IPS-20b (cell line): ENCODE measurements around the gene ALDH1A2.
"Not testable (repeated sequence)": the region's sequence is repeated elsewhere in the genome, so short reads cannot be mapped to it uniquely, and the experiment has no call there.

Source experiments
- H3K27ac ChIP-seq: one replicate; pipeline ENCODE4 v1.5.1; 2013; ENCODE audit warnings: low read length
- H3K27me3 ChIP-seq: 2 replicates; pipeline ENCODE4 v1.6.1; 2013; ENCODE audit warnings: mild to moderate bottlenecking, low read length, inconsistent platforms; ENCODE audit not compliant: insufficient read depth
- H3K36me3 ChIP-seq: 2 replicates; pipeline ENCODE4 v1.6.1; 2013; ENCODE audit warnings: low read depth, mild to moderate bottlenecking, inconsistent platforms, low read length, moderate library complexity; ENCODE audit not compliant: insufficient read depth
- H3K4me1 ChIP-seq: 2 replicates; pipeline ENCODE4 v1.6.1; 2013; ENCODE audit warnings: mild to moderate bottlenecking, control low read depth, inconsistent platforms, low read length, moderate library complexity; ENCODE audit not compliant: insufficient read depth
- H3K4me3 ChIP-seq: 2 replicates; pipeline ENCODE4 v1.5.1; 2013; ENCODE audit warnings: mild to moderate bottlenecking, low read length, inconsistent platforms
- H3K9ac ChIP-seq: 2 replicates; pipeline ENCODE4 v1.6.1; 2013; ENCODE audit warnings: low read depth, mild to moderate bottlenecking, inconsistent platforms, low read length, moderate library complexity
- H3K9me3 ChIP-seq: 2 replicates; pipeline ENCODE4 v1.6.1; 2013; ENCODE audit warnings: mild to moderate bottlenecking, low read depth, low read length, inconsistent platforms; ENCODE audit not compliant: insufficient read depth

ALDH1A2 gene

GRCh38 chr15:58065445-58066041 is at the start of gene ALDH1A2:
Gene ALDH1A2 (minus strand): TSS chr15:58065711. CDS start chr15:58065650, 61 bp downstream.
- Histone ChIP-seq H3K27ac (no peak within 1 kb of the TSS), H3K4me3 (peak within 1 kb of the TSS; percentile 64; the same call in 1 of the 2 replicates), H3K4me1 (0 out of 2 replicates have a peak, but pooled peaks cover 6% of the 10 kb centered on the region), H3K36me3 (no peaks in the 10 kb centered on the region), H3K27me3 (peaks cover 98% of the 10 kb centered on the region), H3K9me3 (no peaks in the 10 kb centered on the region), H3K9ac (no peak within 1 kb of the TSS)

- Histone ChIP-seq H3K4me3 (no peak overlapping the region), H3K27me3 (no peaks in the 10 kb centered on the region), H3K4me1 (no peaks in the 10 kb centered on the region), H3K27ac (no peak overlapping the region), H3K9me3 (no peaks in the 10 kb centered on the region), H3K36me3 (no peaks in the 10 kb centered on the region), H3K9ac (no peak overlapping the region)
Observed at GRCh38 chr15:58114812-58115211, 49.3 kb upstream of the ALDH1A2 start.

GRCh38 chr15:58114388-58114787 is 48.9 kb upstream of the ALDH1A2 start:
- Histone ChIP-seq H3K9me3 (no peaks in the 10 kb centered on the region), H3K36me3 (no peaks in the 10 kb centered on the region), H3K4me1 (no peaks in the 10 kb centered on the region), H3K4me3 (no peak overlapping the region), H3K27ac (no peak overlapping the region), H3K27me3 (no peaks in the 10 kb centered on the region), H3K9ac (no peak overlapping the region)

GRCh38 chr15:58113358-58113757 is 47.8 kb upstream of the ALDH1A2 start:
- H3K9ac ChIP-seq, H3K27ac ChIP-seq, H3K9me3 ChIP-seq, H3K4me3 ChIP-seq, H3K27me3 ChIP-seq, H3K36me3 ChIP-seq, H3K4me1 ChIP-seq: not testable (repeated sequence)

- no peaks in the 10 kb centered on the region for H3K4me1 ChIP-seq
- H3K27ac ChIP-seq: no peak overlapping the region
- no peaks in the 10 kb centered on the region for H3K9me3 ChIP-seq
- no peak overlapping the region for H3K4me3 ChIP-seq
- H3K36me3 ChIP-seq: no peaks in the 10 kb centered on the region
- H3K27me3 ChIP-seq: no peaks in the 10 kb centered on the region
- H3K9ac ChIP-seq: no peak overlapping the region
Observed at GRCh38 chr15:58111718-58112104, 46.2 kb upstream of the ALDH1A2 start.

- Histone ChIP-seq H3K4me3 (no peak overlapping the region), H3K27me3 (no peaks in the 10 kb centered on the region), H3K9ac (no peak overlapping the region), H3K4me1 (no peaks in the 10 kb centered on the region), H3K9me3 (no peaks in the 10 kb centered on the region), H3K36me3 (no peaks in the 10 kb centered on the region), H3K27ac (no peak overlapping the region)
Observed at GRCh38 chr15:58110999-58111717, 45.6 kb upstream of the ALDH1A2 start.

- Histone ChIP-seq H3K27ac (no peak overlapping the region), H3K36me3 (no peaks in the 10 kb centered on the region), H3K9ac (no peak overlapping the region), H3K9me3 (no peaks in the 10 kb centered on the region), H3K4me3 (no peak overlapping the region), H3K4me1 (no peaks in the 10 kb centered on the region), H3K27me3 (no peaks in the 10 kb centered on the region)
Observed at GRCh38 chr15:58109419-58109818, 43.9 kb upstream of the ALDH1A2 start.

GRCh38 chr15:58108117-58108516 is 42.6 kb upstream of the ALDH1A2 start:
- H3K9me3 ChIP-seq: no peaks in the 10 kb centered on the region
- no peaks in the 10 kb centered on the region for H3K4me1 ChIP-seq
- no peak overlapping the region for H3K9ac ChIP-seq
- H3K36me3 ChIP-seq: no peaks in the 10 kb centered on the region
- no peaks in the 10 kb centered on the region for H3K27me3 ChIP-seq
- H3K4me3 ChIP-seq: no peak overlapping the region
- no peak overlapping the region for H3K27ac ChIP-seq

- Histone ChIP-seq H3K4me3 (no peak overlapping the region), H3K4me1 (no peaks in the 10 kb centered on the region), H3K27me3 (no peaks in the 10 kb centered on the region), H3K9me3 (no peaks in the 10 kb centered on the region), H3K9ac (no peak overlapping the region), H3K36me3 (no peaks in the 10 kb centered on the region), H3K27ac (no peak overlapping the region)
Observed at GRCh38 chr15:58103482-58103881, 38.0 kb upstream of the ALDH1A2 start.

- H3K9me3 ChIP-seq: peaks cover 6% of the 10 kb centered on the region; the same call in 1 of the 2 replicates
- H3K27ac ChIP-seq: no peak overlapping the region
- H3K9ac ChIP-seq: no peak overlapping the region
- no peaks in the 10 kb centered on the region for H3K4me1 ChIP-seq
- H3K4me3 ChIP-seq: no peak overlapping the region
- no peaks in the 10 kb centered on the region for H3K36me3 ChIP-seq
- no peaks in the 10 kb centered on the region for H3K27me3 ChIP-seq
Observed at GRCh38 chr15:58096529-58097084, 31.1 kb upstream of the ALDH1A2 start.

GRCh38 chr15:58095415-58095814 is 29.9 kb upstream of the ALDH1A2 start:
- Histone ChIP-seq H3K4me3 (no peak overlapping the region), H3K4me1 (no peaks in the 10 kb centered on the region), H3K27ac (no peak overlapping the region), H3K9me3 (peaks cover 6% of the 10 kb centered on the region; the same call in 1 of the 2 replicates), H3K36me3 (no peaks in the 10 kb centered on the region), H3K27me3 (no peaks in the 10 kb centered on the region), H3K9ac (no peak overlapping the region)

- no peak overlapping the region for H3K9ac ChIP-seq
- no peaks in the 10 kb centered on the region for H3K36me3 ChIP-seq
- H3K27ac ChIP-seq: no peak overlapping the region
- no peaks in the 10 kb centered on the region for H3K9me3 ChIP-seq
- no peaks in the 10 kb centered on the region for H3K4me1 ChIP-seq
- H3K27me3 ChIP-seq: no peaks in the 10 kb centered on the region
- H3K4me3 ChIP-seq: no peak overlapping the region
Observed at GRCh38 chr15:58087871-58088270, 22.4 kb upstream of the ALDH1A2 start.
